Measurements from ENCODE around the gene CMYA5.

Gene CMYA5

GRCh38 chr5:79841172-79841571, 151.5 kb downstream of the CMYA5 start:
- DNase-seq: no peak

- no peak for DNase-seq
Measured at GRCh38 chr5:79842006-79842881, 152.6 kb downstream of the CMYA5 start.

- no peak for DNase-seq
Measured at GRCh38 chr5:79842991-79843390, 153.4 kb downstream of the CMYA5 start.

- no peak for DNase-seq
Measured at GRCh38 chr5:79843450-79844388, 154.1 kb downstream of the CMYA5 start.

- DNase-seq: no peak
Measured at GRCh38 chr5:79844571-79844970, 154.9 kb downstream of the CMYA5 start.

GRCh38 chr5:79845448-79846197, 156.0 kb downstream of the CMYA5 start:
- peak; percentile 38 for DNase-seq

- DNase-seq: no peak
Measured at GRCh38 chr5:79846198-79846521, 156.5 kb downstream of the CMYA5 start.

- no peak for DNase-seq
Measured at GRCh38 chr5:79847561-79847960, 157.9 kb downstream of the CMYA5 start.

GRCh38 chr5:79849061-79849460, 159.4 kb downstream of the CMYA5 start:
- DNase-seq: no peak

All from MV-4-11 (cell line).